NCI-H510A (cell line): ENCODE data around the gene SUGP2.
"Not testable (repeated sequence)": the region's sequence is repeated elsewhere in the genome, so short reads cannot be mapped to it uniquely, and the experiment has no call there.

Experiments used
- DNase-seq: peaks from one replicate; lab custom pipeline; 2025; lab: John Stamatoyannopoulos, UW

Gene SUGP2

DNA sequence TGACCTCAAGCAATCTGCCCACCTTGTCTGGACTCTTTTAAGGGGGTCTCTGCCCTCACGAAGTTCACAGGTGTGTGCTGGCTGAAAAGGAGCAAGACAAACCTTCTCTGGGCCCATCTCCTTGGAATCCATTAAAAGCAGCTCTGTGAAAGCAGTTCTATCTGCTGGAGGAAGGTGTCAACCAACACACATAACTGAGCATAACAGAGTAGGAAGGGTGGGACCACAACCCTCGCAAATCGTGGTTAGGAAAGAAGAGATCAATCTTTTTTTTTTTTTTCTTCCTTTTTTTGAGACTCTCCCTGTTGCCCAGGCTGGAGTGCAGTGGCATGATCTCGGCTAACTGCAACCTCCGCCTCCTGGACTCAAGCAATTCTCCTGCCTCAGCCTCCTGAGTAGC is 1.4 kb downstream of the SUGP2 start:
- DNase-seq = no peak

DNA sequence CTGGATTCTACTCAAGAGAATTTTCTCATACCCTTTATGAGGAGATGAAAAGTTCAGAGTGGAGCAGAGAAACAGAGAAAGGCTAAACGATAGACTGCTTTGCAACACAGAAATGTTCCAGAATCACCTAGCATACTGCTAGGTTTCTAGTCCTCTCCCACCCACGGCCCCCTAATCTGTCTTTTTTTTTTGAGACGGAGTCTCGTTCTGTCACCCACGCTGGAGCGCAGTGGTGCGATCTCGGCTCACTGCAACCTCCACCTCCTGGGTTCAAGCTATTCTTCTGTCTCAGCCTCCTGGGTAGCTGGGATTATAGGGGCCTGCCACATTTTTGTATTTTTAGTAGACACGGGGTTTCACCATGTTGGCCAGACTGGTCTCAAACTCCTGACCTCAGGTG is 4.8 kb downstream of the SUGP2 start:
- DNase-seq = no peak

DNA sequence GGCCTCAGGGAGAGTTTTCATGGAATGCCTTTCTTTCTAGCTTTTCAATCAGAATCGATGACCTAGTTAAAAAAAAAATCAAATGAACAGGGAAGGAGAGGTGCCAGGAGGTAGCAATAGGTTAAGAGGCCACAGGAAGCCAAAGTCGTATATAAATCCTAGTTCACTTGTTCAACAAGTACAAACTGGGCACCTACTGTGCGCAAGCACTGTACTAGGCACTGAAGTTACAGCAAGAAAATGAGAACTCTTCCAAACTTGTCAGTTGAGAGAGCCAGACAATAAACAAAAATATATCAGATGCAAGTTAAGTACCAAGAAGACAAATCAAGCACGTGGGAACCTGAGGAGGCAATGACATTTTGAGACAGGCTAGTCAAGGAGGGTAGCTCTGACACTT is 6.1 kb downstream of the SUGP2 start:
- DNase-seq = no peak

DNA sequence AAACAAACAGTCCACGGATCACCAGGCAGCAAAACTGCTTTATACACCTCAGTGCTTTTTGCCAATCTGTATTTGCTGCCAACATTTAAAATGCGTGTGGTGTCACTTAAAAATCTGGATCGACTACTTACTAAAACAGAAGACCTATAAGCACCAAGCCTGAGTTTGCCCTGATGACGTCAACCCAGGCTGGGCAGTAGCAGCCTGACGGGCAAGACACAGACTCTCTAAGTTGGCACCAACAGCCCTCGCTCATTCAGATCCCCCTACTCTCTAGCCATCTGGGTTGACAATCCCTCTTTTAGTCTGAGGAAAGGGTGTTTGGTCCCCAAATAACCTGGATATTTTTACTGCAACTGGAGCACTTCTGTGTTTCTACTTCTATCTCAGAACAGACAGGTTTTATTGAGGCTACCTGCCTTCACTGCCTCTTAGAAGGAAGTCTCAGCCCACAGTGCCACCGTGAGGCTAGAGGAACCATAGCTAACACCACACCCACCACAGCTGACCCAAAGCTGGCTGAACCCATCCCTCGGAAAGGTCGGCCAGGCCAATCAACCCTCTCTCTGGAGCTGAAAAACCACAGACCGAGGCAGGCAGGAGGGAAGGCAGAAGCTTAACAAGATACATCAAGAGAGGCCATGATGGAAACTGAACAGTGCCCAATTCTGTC is 6.9 kb downstream of the SUGP2 start:
- no peak for DNase-seq

DNA sequence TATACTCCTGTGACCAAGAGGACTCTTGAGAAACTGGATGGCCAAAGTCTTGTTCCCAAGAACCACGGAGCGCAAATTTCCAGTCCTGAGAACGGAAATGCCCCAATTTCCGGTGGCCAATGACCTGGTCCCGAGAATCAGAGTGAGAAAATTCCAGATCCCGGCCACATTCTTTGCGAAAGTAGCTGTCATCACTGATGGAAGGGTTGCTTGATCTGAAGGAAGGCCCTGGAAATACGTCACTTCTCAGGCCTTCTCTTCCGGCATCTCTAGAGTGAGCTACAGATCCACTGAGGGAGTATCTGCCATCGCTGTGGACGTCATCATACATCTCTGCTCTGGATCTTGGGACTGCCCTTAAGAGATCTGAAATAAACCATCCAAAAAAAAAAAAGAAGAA is 7.5 kb downstream of the SUGP2 start:
- no peak for DNase-seq

DNA sequence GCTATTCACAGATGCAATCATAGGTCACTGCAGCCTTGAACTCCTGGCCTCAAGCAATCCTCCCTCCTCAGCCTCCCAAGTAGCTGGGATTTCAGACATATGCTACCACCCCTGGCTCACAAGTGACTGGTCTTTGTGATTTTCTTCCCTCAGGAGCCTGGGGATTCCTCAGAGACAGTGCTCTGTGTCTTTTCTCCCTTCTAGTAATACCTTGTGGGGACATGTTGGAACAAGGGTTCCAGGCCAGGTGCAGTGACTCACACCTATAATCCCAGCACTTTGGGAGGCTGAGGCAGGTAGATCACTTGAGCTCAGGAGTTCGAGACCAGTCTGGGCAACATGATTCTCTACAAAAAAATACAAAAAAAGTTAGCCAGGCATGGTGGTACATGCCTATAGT is 9.9 kb downstream of the SUGP2 start:
- DNase-seq = not testable (repeated sequence)

DNA sequence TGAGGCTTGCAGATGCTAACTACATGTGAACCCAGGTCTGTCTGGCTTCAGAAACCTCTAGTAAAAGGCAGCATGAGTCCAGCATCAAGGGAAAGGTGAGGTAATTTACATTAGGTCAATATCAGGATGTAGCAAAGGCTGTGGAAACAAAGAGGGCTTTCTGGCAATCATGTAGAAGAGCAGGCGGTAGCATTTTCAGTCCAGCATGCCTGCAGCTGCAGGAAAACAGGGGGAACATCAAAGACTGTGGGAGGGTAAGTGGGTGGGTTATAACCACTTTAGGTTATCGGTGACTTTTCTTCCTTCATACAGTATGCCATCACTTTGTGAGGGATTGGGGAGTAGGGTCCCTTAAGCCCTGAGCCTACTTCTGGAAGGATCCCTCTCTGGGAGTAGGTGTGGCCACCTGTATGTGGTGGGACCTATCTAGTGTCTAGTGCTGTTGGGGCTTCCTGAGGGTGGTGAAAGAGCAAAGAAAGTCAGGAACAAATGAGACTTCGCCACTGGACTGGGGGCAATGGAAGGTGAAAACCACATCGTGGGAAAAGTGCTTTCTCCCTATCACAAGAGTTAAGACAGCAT is 10.8 kb downstream of the SUGP2 start:
- DNase-seq = no peak

DNA sequence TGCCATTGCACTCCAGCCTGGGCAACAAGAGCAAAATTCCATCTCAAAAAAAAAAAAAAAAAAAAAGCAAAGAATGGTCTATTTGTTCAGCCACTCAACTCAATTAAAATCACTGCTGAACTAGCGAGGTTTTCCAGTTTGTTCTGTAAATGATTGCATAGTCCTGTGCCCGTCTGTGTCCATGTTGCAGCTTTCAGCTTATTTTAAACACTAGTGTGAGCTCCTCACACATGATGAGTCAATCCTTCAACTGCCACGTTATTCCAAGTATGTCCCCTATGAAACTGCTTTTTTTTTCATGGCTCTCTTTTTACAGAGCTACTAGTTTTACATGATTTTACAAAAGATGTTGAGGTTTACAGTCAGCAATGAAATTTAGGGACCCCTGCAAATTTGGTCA is 12.2 kb downstream of the SUGP2 start:
- DNase-seq = no peak

DNA sequence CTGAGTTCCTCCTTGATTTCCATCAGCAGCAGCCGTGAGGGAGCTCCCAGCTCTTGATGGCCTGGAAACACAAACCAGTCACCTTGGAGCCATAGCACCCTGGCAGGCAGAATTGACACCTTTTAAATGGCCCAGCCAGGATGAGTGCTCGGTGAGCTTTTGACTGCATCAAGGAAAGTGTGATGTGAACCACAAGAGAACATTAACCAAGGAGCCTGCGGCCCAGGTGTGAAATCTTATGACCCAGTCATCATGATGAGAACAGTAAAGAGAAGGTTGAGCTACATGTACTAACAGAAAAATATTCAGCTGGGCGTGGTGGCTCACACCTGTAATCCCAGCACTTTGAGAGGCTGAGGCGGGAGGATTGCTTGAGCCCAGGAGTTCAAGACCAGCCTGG is 22.8 kb downstream of the SUGP2 start:
- no peak for DNase-seq

DNA sequence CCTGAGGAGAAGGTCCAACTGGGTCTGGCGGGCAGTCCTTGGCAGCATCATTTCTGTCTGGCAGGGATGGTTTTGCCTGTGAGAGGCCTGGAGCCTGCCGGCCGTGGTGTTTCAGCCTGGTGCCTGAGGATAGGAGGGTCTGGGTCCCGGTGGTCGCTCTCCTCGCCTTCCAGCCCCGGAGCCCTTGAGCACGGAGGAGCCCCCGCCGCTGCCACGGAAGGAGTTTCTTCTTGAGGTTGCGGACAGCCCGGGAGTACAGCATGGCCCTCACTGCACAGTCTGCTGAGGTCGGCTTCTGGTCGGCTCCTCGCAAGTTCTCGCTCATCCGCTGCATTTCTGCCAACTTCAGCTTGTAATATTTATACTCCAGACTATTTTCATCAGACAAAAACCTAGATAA is 23.4 kb downstream of the SUGP2 start:
- no peak for DNase-seq

DNA sequence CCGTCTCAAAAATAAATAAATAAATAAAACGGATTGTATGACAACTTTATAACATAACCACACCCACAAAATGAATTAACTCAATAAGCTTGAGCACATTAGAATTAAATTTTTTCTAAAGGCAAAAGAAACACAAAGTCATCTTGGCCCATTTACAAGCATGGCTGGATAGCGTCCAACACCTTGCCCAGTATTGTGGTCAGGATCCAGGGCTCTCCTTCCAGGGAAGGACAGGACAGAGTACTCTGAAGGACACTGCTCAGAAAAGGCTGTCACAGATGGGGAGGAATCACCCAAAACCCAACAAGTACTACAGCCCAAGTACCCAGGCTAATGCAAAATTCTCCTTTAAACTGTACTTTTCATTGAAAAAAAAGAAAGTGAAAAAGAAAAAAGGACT is 27.1 kb downstream of the SUGP2 start:
- DNase-seq = no peak

DNA sequence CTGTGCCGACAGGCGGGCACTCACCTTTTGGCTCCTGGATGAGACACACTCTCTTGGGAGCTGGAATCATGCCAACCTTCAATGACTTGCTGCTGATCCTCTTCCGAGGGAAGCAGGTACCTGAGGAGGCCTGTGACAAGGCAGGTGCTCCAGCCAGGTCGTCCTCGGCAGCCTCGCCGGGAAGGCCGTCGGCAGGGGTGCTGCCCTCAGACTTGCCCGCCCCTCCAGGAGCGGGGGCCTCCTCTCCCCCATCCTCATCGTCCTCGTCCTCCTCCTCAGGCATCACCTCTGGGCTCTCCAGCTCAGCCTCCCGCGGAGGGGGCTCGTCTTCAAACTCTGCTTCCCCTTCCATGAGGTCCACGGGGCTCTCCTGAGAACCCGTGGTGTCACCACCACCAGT is 29.2 kb downstream of the SUGP2 start:
- no peak for DNase-seq

DNA sequence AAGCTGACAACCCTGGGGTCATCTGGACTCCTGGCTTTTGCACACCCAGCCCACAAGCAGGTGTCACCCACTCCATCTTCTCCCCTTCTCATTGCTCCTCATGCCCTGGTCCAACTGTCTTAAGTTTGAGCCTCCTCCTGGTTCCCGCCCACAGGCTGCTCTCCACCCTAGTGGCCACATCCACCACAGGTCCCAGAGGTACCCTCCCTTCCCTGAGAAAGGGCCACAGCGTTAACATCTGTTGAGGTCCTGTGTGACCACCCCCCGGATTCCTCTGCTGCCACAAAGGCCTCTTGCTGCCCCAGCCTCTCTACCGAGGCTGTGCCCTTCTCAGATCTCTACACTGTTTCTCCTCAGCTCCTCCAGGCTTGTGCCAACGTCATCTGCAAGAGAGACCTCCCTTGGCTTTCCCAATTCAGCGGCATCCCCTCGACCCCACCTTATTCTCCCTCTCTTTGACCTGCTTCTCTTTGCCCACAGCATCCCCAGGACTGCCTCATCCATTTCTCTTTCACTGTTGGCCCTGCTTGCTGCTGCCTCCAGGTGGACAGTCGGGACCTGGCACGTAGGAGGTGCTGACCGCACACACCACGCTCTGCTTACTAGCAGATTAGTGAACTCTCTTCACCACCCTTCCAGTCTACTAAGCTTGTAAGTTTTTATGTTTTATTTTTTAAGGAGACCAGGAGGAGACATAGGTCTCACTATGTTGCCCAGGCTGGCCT is 33.3 kb downstream of the SUGP2 start:
- DNase-seq = no peak

DNA sequence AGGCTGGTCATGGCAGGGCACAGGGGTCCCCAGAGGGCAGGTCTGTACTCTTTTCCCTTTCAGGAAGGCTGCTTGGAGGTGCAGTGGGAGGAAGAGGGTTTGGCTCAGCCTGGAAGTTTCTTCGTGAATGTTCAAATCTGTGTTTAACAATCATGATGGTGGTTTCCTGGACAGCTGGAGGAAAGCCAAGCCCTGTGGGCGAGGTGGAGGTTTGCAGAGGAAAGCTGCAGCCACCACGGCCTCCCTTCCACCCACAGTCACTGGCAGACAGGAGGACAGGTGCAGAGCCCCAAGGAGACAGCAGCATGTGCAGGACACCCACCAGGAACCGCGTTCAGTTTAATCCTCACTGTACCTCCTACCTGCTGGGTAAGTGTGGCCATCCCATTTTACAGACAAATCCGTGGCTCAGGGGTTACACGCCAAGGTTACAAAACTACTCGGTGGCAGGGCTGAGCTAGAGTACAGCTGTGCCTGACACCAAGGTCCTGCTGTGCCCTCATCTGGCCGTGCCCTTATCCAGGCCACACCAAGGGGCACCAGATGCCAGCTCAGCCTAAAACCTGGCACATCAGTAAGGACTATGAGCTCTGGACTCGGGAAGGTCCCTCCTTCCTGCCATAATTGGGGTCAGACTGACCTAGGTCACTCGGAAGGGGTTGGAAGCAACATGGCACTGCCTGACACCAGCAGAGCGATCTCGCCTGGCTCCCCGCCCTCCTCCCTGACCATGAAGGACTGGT is 34.1 kb downstream of the SUGP2 start:
- no peak for DNase-seq

DNA sequence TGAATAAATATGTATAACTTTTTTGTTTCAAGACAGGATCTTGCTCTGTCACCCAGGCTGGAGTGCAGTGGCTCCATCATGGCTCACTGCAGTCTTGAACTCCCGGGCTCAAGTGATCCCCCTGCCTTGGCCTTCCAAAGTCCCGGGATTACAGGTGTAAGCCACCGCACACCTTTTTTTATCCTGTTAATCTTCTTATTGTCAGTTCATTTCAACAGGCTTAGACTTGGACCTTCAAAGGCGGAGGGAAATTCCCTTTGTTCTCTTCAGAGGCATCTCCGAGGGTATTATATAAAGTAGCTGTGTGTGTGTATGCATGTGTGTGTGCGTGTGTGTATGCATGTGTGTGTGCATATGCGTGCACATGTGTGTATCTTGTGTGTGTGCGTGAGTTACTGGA is 35.0 kb downstream of the SUGP2 start:
- DNase-seq = no peak

DNA sequence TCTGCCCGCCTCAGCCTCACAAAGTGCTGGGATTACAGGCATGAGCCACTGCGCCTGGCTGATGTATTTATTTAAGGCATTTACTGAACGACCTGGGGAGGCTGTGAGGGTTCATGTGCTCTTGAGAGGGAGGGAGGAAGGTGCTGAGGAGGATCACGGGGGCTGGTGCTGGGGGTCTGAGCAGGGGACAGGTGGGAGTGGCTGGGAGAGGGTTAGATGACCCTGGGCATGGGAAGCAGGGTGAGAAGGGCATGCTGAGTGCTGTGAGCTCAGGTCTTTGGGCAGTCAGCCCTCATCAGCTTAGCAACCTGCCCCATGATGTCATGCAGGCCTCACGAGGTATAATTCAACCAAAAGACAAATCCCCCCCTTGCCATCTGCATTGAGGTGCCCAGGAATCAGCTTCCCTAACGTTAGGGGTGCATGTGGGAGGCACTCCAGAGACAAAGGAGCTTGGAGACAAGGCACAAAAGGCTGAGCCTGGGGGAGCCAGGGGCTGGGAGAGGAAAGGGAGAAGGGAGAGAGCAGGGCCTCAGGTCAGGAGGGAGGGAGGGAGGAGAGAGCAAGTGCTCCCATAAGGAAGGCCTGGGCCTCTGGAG is 36.4 kb downstream of the SUGP2 start:
- DNase-seq = no peak

DNA sequence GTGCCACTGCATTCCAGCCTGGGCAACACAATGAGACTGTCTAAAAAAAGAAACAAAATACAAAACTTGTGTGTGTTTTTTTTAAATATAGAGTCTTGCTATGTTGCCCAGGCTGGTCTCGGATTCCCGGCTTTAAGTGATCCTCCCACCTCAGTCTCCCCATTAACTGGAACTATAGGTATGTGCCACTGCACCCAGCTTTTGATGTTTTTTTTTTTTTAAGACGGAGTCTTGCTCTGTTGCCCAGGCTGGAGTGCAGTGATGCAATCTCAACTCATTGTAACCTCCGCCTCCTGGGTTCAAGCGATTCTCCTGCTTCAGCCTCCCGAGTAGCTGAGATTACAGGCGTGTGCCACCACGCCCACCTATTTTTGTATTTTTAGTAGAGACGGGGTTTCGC is 37.0 kb downstream of the SUGP2 start:
- no peak for DNase-seq

DNA sequence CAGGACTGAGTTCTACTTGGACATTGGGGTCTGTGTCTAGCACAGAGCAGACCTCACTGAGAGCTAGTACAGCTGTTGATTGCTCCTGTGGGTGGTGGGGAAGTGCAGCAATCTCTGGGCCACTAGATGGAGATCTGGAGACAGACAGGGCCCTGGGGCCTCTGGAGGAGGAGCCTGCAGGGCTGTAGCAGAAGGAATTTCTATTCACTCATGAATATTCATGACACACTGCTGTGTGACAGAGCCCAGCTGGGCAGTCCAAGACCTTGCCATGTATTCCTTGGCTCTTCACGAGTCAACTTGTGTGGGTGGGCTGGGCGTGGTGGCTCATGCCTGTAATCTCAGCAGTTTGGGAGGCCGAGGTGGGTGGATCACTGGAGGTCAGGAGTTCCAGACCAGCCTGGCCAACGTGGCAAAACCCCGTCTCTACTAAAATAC is 37.5 kb downstream of the SUGP2 start:
- DNase-seq = peak; percentile 32

DNA sequence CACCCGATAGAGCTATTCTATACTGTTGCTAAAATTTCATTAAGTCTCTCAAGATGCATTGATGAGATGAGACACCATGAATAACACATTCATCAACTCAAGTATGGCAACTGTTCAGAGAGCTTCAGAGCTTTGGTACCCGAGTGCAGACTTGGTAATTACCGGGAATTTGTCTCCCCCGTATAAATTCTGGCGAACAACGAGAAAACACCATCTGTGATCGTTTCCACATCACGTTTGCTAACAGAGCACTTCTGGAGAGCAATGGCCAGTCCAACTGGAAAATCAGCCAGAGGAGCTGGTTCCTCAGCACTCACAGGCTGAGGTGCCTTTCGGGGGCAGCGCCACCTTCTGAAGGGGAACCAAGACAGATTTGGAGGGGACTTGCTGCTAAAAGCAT is 40.2 kb downstream of the SUGP2 start:
- DNase-seq = no peak

DNA sequence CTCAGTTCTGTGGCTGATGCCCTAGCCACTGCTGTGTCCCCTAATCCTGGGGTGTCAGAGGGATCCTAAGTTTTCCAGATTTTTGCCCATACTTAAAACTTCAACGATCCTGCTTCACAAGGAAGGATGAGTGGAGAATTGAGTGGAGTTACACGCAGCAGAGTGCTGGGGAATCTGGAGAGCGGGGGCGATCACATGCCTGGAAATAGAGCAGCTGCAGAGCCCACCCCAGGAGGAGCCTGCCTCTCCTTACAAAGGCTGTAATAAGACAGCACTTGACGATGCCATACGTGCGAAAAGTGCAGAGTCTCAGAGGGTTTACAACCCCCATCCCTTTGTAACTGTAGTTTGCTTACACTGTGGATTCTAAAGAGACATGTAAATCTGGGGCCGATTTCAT is 40.6 kb downstream of the SUGP2 start:
- no peak for DNase-seq

DNA sequence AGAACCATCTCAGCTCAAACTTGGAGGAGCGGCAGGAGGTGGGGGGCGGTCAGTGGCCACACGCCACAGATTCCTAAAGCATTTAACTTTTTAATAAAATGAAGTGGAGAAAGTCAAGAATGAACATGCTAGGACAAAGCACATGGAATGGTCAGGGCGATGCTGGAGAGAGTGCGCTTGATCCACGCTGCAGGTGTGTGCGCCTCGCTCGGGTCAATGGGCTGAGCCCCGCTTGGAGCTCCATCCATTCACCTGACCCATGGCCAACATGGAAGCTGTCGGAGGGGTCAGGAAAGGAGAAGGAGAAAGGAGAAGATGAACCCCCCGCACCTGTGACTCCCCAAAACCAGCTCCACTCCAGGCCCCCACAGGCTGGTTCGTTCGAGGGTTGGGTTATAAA is 41.8 kb downstream of the SUGP2 start:
- DNase-seq = no peak

DNA sequence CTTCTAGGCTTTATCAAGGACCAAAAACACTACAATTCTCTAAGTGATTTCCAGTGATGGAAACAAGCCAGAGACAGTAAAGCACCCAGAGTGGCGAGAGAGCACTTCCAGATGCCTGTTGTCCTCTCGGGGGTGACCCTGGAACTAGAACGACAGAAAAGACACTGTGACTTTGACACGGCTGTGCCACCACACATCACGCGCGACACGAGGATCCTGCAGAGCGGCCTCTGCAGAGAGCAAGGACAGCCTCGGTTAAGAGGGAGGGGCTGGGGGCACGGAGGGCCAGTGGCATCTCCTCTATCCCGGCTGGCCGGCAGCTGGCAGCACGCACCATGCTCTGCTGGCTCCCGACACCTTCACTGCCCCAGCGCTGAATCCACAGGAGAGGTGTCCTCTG is 42.3 kb downstream of the SUGP2 start:
- no peak for DNase-seq
